Endodermal cell (in vitro differentiated cells): ENCODE data around the gene TMIE. TPM values are rescaled to one million over a fixed set of nuclear protein-coding genes. Genes with fewer than 3 reads are reported as not detected.
A peak's percentile ranks its signal among the peaks of the same experiment; 100 is the strongest.
"Not testable (repeated sequence)": the region's sequence is repeated elsewhere in the genome, so short reads cannot be mapped to it uniquely, and the experiment has no call there.

Experiments
- DNase-seq: peaks from one replicate; pipeline ENCODE4 v3.0.0-alpha.2; 2017
- H3K27ac ChIP-seq: 2 replicates; pipeline ENCODE4 v1.5.1; 2013; ENCODE audit warnings: mild to moderate bottlenecking, low read depth, low read length, moderate library complexity
- H3K27me3 ChIP-seq: 2 replicates; pipeline ENCODE4 v1.6.1; 2013; ENCODE audit warnings: mild to moderate bottlenecking, low read length, moderate library complexity; ENCODE audit not compliant: insufficient read depth, control insufficient read depth, poor library complexity, severe bottlenecking
- H3K36me3 ChIP-seq: 2 replicates; pipeline ENCODE4 v1.7.0; 2013; ENCODE audit warnings: mild to moderate bottlenecking, low read length, moderate library complexity; ENCODE audit not compliant: control insufficient read depth, insufficient read depth
- H3K4me1 ChIP-seq: one replicate; pipeline ENCODE4 v1.7.0; 2013; ENCODE audit warnings: low read length; ENCODE audit not compliant: control insufficient read depth, insufficient read depth
- H3K4me3 ChIP-seq: 2 replicates; pipeline ENCODE4 v1.5.1; 2013; ENCODE audit warnings: mild to moderate bottlenecking, low read length, moderate library complexity
- H3K9ac ChIP-seq: 2 replicates; pipeline ENCODE4 v1.6.1; 2013; ENCODE audit warnings: mild to moderate bottlenecking, low read length, moderate library complexity; ENCODE audit not compliant: poor library complexity, severe bottlenecking; ENCODE audit errors: extremely low read depth
- H3K9me3 ChIP-seq: 2 replicates; pipeline ENCODE4 v1.6.1; 2013; ENCODE audit warnings: mild to moderate bottlenecking, low read length, moderate library complexity; ENCODE audit not compliant: control insufficient read depth
- H3K27ac Mint-ChIP-seq: 2 replicates; pipeline ENCODE4 v1.8.0; 2020; ENCODE audit warnings: mixed read lengths
- H3K27me3 Mint-ChIP-seq: 2 replicates; pipeline ENCODE4 v1.8.0; 2021; ENCODE audit warnings: mild to moderate bottlenecking, mixed read lengths; ENCODE audit not compliant: insufficient read depth
- H3K36me3 Mint-ChIP-seq: 2 replicates; pipeline ENCODE4 v1.8.0; 2020; ENCODE audit warnings: low read depth, mixed read lengths
- H3K4me1 Mint-ChIP-seq: 2 replicates; pipeline ENCODE4 v1.8.0; 2020; ENCODE audit warnings: mixed read lengths
- H3K4me3 Mint-ChIP-seq: 2 replicates; pipeline ENCODE4 v1.8.0; 2020; ENCODE audit warnings: mild to moderate bottlenecking, moderate library complexity, mixed read lengths
- H3K9me3 Mint-ChIP-seq: 2 replicates; pipeline ENCODE4 v1.8.0; 2020; ENCODE audit warnings: mild to moderate bottlenecking, mixed read lengths
- CTCF ChIP-seq: fragments of 200-600 bp; sonication (generic); conservative IDR thresholded peaks from 2 replicates; pipeline ENCODE4 v1.5.0; 2021; ENCODE audit warnings: antibody characterized with exemption, mild to moderate bottlenecking
- WGBS, 2 experiments: methylation state at CpG; one replicate each; pipeline versions ENCODE4 v1.1.5 to v1.1.7; 2013; ENCODE audit warnings: missing lambda C conversion rate in 2 of 2, mixed read lengths in 1 of 2; ENCODE audit not compliant: insufficient coverage in 1 of 2, insufficient read length in 1 of 2; 5-methylcytosine and 5-hydroxymethylcytosine counted together
- total RNA-seq, 2 donors: library from RNA; stranded (reverse); fragmentation: NEBNext Ultra II Directional in 1 of 2; extraction: Animal tissue kit (Norgen Biotek cat#: 25700) in 1 of 2; gene quantifications; 2 replicates in 1 of 2; 3 replicates in 1 of 2; pipeline ENCODE4 v1.2.1, GENCODE V29; 2021

The TMIE gene
- total RNA-seq, 2 donors from 2014 or later = 1.0 to 1.1 TPM

DNA sequence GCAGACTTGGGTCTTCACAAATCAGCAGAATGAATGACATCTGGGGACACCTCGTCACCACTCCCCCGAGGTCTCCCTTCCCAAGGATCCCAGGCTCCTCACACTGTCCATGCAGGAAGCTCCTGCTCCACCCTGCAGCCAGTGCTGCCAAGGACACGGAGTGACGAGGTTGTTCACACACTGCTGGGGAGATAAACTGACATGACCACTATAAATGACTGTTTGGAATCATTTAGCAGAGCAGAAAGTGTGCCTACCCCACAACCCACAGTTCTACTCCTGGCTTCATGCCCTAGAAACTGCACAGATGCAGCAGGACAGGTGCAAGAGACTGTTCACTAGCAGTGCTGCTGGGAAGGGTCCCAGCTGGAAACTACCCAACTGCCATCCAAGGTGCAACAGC, 36.1 kb downstream of the TMIE start:
- 83 to 91% methylated on average over 4 of the region's 4 CpGs for WGBS, 2 experiments

DNA sequence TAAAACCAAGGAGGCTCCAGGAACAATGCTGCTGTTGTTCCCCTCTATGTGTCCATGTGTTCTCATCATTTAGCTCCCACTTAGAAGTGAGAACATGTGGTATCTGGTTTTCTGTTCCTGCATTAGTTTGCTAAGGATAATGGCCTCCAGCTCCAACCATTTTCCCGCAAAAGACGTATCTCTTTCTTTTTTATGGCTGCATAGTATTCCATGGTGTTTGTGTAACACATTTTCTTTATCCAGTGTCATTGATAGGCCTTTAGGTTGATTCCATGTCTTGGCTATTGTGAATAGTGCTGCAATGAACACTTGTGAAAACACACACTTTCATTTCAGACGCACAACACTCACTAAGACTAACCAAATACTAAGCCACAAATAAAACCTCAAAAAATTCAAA, 38.4 kb downstream of the TMIE start:
- not testable (repeated sequence) for H3K9me3 ChIP-seq, H3K4me3 Mint-ChIP-seq, H3K36me3 Mint-ChIP-seq, H3K4me1 Mint-ChIP-seq, H3K4me3 ChIP-seq, H3K27me3 Mint-ChIP-seq, H3K27me3 ChIP-seq, DNase-seq, H3K9ac ChIP-seq, H3K9me3 Mint-ChIP-seq, H3K27ac Mint-ChIP-seq, H3K4me1 ChIP-seq, H3K27ac ChIP-seq, H3K36me3 ChIP-seq
- 83 to 91% methylated on average over 1 to 3 of the region's 3 CpGs for WGBS, 2 experiments

More for the DNA sequence above, 36.1 kb downstream of the TMIE start:
- Histone ChIP-seq H3K4me3 (no peak overlapping the region), H3K9me3 (no peaks in the 10 kb centered on the region), H3K4me1 (no peaks in the 10 kb centered on the region), H3K27me3 (no peaks in the 10 kb centered on the region), H3K27ac (no peak overlapping the region), H3K36me3 (no peaks in the 10 kb centered on the region), H3K9ac (no peak overlapping the region)
- no peaks in the 10 kb centered on the region for H3K36me3 Mint-ChIP-seq
- no peak overlapping the region for H3K4me3 Mint-ChIP-seq
- H3K27ac Mint-ChIP-seq = no peak overlapping the region
- no peaks in the 10 kb centered on the region for H3K4me1 Mint-ChIP-seq
- TF ChIP-seq CTCF = no peak
- H3K9me3 Mint-ChIP-seq = no peaks in the 10 kb centered on the region
- H3K27me3 Mint-ChIP-seq = no peaks in the 10 kb centered on the region
- DNase-seq = no peak

GRCh38 chr3:46742992-46743585, 41.9 kb downstream of the TMIE start:
- no peaks in the 10 kb centered on the region for H3K4me1 Mint-ChIP-seq
- Histone ChIP-seq H3K4me1 (no peaks in the 10 kb centered on the region), H3K9ac (no peak overlapping the region), H3K27ac (no peak overlapping the region), H3K36me3 (no peaks in the 10 kb centered on the region), H3K27me3 (no peaks in the 10 kb centered on the region), H3K9me3 (no peaks in the 10 kb centered on the region), H3K4me3 (no peak overlapping the region)
- H3K27ac Mint-ChIP-seq = no peak overlapping the region
- WGBS, 2 experiments = 85 to 96% methylated on average over 4 to 12 of the region's 12 CpGs
- H3K36me3 Mint-ChIP-seq = no peaks in the 10 kb centered on the region
- DNase-seq = peak; percentile 79
- no peaks in the 10 kb centered on the region for H3K27me3 Mint-ChIP-seq
- no peaks in the 10 kb centered on the region for H3K9me3 Mint-ChIP-seq
- TF ChIP-seq CTCF = no peak
- H3K4me3 Mint-ChIP-seq = no peak overlapping the region

DNA sequence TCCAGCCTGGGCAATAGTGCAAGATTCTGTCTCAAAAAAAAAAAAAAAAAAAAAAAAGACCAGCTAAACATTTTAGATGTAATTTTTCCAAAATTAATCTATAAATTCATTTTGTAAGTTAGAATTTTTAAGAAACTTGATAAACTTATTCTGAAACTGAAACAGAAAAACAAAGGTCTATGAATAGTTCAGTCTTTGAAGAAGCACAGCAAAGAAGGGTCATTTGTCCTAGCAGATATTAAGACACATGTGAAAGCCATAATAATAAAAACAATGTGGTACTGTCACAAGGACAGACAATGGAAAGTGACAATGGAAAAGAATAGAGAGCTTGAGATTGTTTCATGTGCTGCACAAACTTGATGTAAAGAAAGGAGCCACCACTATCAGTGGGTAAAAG, 45.5 kb downstream of the TMIE start:
- Mint-ChIP-seq H3K4me3 (no peak overlapping the region), H3K27ac (no peak overlapping the region), H3K36me3 (no peaks in the 10 kb centered on the region), H3K4me1 (no peaks in the 10 kb centered on the region), H3K27me3 (peaks cover 4% of the 10 kb centered on the region), H3K9me3 (no peaks in the 10 kb centered on the region)
- Histone ChIP-seq H3K27ac (no peak overlapping the region), H3K36me3 (no peaks in the 10 kb centered on the region), H3K9ac (no peak overlapping the region), H3K4me1 (no peaks in the 10 kb centered on the region), H3K4me3 (no peak overlapping the region), H3K9me3 (no peaks in the 10 kb centered on the region), H3K27me3 (no peaks in the 10 kb centered on the region)
- no peak for TF ChIP-seq CTCF
- no peak for DNase-seq
